ENCODE results near the gene CDK5.
"Not testable (repeated sequence)": the region's sequence is repeated elsewhere in the genome, so short reads cannot be mapped to it uniquely, and the experiment has no call there.

CDK5 gene

GRCh38 chr7:151033864-151034249 is 23.8 kb downstream of the CDK5 start:
- H3K9ac ChIP-seq (ENCODE audit: low read depth in 1 of 2, low read length in 2 of 2): no peak overlapping the region
- no peaks in the 10 kb centered on the region for H3K9me3 ChIP-seq (ENCODE audit: control insufficient read depth in 1 of 2, low read length in 2 of 2)
- peaks cover 17 to 44% of the 10 kb centered on the region in 2 donors for H3K36me3 ChIP-seq (ENCODE audit: control insufficient read depth in 1 of 2, insufficient read depth in 2 of 2, low read length in 2 of 2)
- H3K27me3 ChIP-seq (ENCODE audit: control insufficient read depth in 1 of 2, insufficient read depth in 2 of 2, low read length in 2 of 2): no peaks in the 10 kb centered on the region
- H3K27ac ChIP-seq (ENCODE audit: low read depth, low read length): no peak overlapping the region
- H3K4me1 ChIP-seq (ENCODE audit: control insufficient read depth in 1 of 2, insufficient read depth in 2 of 2, low read length in 2 of 2): peaks cover 1 to 8% of the 10 kb centered on the region in 2 donors
- H3K4me3 ChIP-seq (ENCODE audit: low read depth in 1 of 2, low read length in 2 of 2): no peak overlapping the region

- H3K9me3 ChIP-seq (ENCODE audit: control insufficient read depth in 1 of 2, low read length in 2 of 2): no peaks in the 10 kb centered on the region
- H3K4me3 ChIP-seq (ENCODE audit: low read depth in 1 of 2, low read length in 2 of 2): no peak overlapping the region
- no peak overlapping the region for H3K27ac ChIP-seq (ENCODE audit: low read depth, low read length)
- H3K36me3 ChIP-seq (ENCODE audit: control insufficient read depth in 1 of 2, insufficient read depth in 2 of 2, low read length in 2 of 2): peaks cover 17 to 44% of the 10 kb centered on the region in 2 donors
- no peaks in the 10 kb centered on the region for H3K27me3 ChIP-seq (ENCODE audit: control insufficient read depth in 1 of 2, insufficient read depth in 2 of 2, low read length in 2 of 2)
- no peak overlapping the region for H3K9ac ChIP-seq (ENCODE audit: low read depth in 1 of 2, low read length in 2 of 2)
- peaks cover 0 to 6% of the 10 kb centered on the region in 2 donors for H3K4me1 ChIP-seq (ENCODE audit: control insufficient read depth in 1 of 2, insufficient read depth in 2 of 2, low read length in 2 of 2)
These were observed 24.5 kb downstream of the CDK5 start for GRCh38 chr7:151032936-151033863.

- H3K27ac ChIP-seq (ENCODE audit: low read depth, low read length): no peak overlapping the region
These were observed 26.7 kb downstream of the CDK5 start for GRCh38 chr7:151031011-151031410.

GRCh38 chr7:151028948-151029501 is 28.7 kb downstream of the CDK5 start:
- Histone ChIP-seq H3K4me1 (ENCODE audit: control insufficient read depth in 1 of 2, insufficient read depth in 2 of 2, low read length in 2 of 2) (peaks cover 6 to 22% of the 10 kb centered on the region in 2 donors), H3K9ac (ENCODE audit: low read depth in 1 of 2, low read length in 2 of 2) (peak overlapping the region; percentile 57 to 61), H3K27ac (ENCODE audit: low read depth, low read length) (peak overlapping the region; percentile 76)

More at GRCh38 chr7:151031011-151031410, 26.7 kb downstream of the CDK5 start:
- peaks cover 10 to 31% of the 10 kb centered on the region in 2 donors for H3K36me3 ChIP-seq (ENCODE audit: control insufficient read depth in 1 of 2, insufficient read depth in 2 of 2, low read length in 2 of 2)
- no peaks in the 10 kb centered on the region for H3K27me3 ChIP-seq (ENCODE audit: control insufficient read depth in 1 of 2, insufficient read depth in 2 of 2, low read length in 2 of 2)
- no peak overlapping the region for H3K4me3 ChIP-seq (ENCODE audit: low read depth in 1 of 2, low read length in 2 of 2)
- peaks cover 6 to 22% of the 10 kb centered on the region in 2 donors for H3K4me1 ChIP-seq (ENCODE audit: control insufficient read depth in 1 of 2, insufficient read depth in 2 of 2, low read length in 2 of 2)
- no peak overlapping the region for H3K9ac ChIP-seq (ENCODE audit: low read depth in 1 of 2, low read length in 2 of 2)
- no peaks in the 10 kb centered on the region for H3K9me3 ChIP-seq (ENCODE audit: control insufficient read depth in 1 of 2, low read length in 2 of 2)

GRCh38 chr7:151028131-151028947 is 29.4 kb downstream of the CDK5 start, which contains the start of gene ABCB8:
TSS of gene ABCB8 (plus strand) at chr7:151028450. CDS start at chr7:151028516, 66 bp downstream.
- Histone ChIP-seq H3K4me3 (ENCODE audit: low read depth in 1 of 2, low read length in 2 of 2) (peak within 1 kb of the TSS; percentile 75 to 82), H3K9ac (ENCODE audit: low read depth in 1 of 2, low read length in 2 of 2) (peak within 1 kb of the TSS; percentile 57 to 61), H3K27ac (ENCODE audit: low read depth, low read length) (peak within 1 kb of the TSS; percentile 76)

More at GRCh38 chr7:151028948-151029501, 28.7 kb downstream of the CDK5 start:
- H3K9me3 ChIP-seq (ENCODE audit: control insufficient read depth in 1 of 2, low read length in 2 of 2): no peaks in the 10 kb centered on the region
- H3K4me3 ChIP-seq (ENCODE audit: low read depth in 1 of 2, low read length in 2 of 2): peak overlapping the region; percentile 75 to 82
- H3K36me3 ChIP-seq (ENCODE audit: control insufficient read depth in 1 of 2, insufficient read depth in 2 of 2, low read length in 2 of 2): peaks cover 0 to 14% of the 10 kb centered on the region in 2 donors
- no peaks in the 10 kb centered on the region for H3K27me3 ChIP-seq (ENCODE audit: control insufficient read depth in 1 of 2, insufficient read depth in 2 of 2, low read length in 2 of 2)

GRCh38 chr7:151027728-151028130 is 30.0 kb downstream of the CDK5 start:
- H3K27me3 ChIP-seq (ENCODE audit: control insufficient read depth in 1 of 2, insufficient read depth in 2 of 2, low read length in 2 of 2); H3K36me3 ChIP-seq (ENCODE audit: control insufficient read depth in 1 of 2, insufficient read depth in 2 of 2, low read length in 2 of 2); H3K9me3 ChIP-seq (ENCODE audit: control insufficient read depth in 1 of 2, low read length in 2 of 2): not testable (repeated sequence)
- peak overlapping the region; percentile 57 to 61 for H3K9ac ChIP-seq (ENCODE audit: low read depth in 1 of 2, low read length in 2 of 2)
- H3K4me3 ChIP-seq (ENCODE audit: low read depth in 1 of 2, low read length in 2 of 2): peak overlapping the region; percentile 75 to 82
- peaks cover 6 to 22% of the 10 kb centered on the region in 2 donors for H3K4me1 ChIP-seq (ENCODE audit: control insufficient read depth in 1 of 2, insufficient read depth in 2 of 2, low read length in 2 of 2)
- peak overlapping the region; percentile 36 for H3K27ac ChIP-seq (ENCODE audit: low read depth, low read length)

More at GRCh38 chr7:151028131-151028947, 29.4 kb downstream of the CDK5 start, which contains the start of gene ABCB8:
- no peaks in the 10 kb centered on the region for H3K27me3 ChIP-seq (ENCODE audit: control insufficient read depth in 1 of 2, insufficient read depth in 2 of 2, low read length in 2 of 2)
- H3K36me3 ChIP-seq (ENCODE audit: control insufficient read depth in 1 of 2, insufficient read depth in 2 of 2, low read length in 2 of 2): peaks cover 0 to 11% of the 10 kb centered on the region in 2 donors
- H3K9me3 ChIP-seq (ENCODE audit: control insufficient read depth in 1 of 2, low read length in 2 of 2): no peaks in the 10 kb centered on the region
- peaks cover 6 to 22% of the 10 kb centered on the region in 2 donors for H3K4me1 ChIP-seq (ENCODE audit: control insufficient read depth in 1 of 2, insufficient read depth in 2 of 2, low read length in 2 of 2)

- H3K9me3 ChIP-seq (ENCODE audit: control insufficient read depth in 1 of 2, low read length in 2 of 2); H3K27me3 ChIP-seq (ENCODE audit: control insufficient read depth in 1 of 2, insufficient read depth in 2 of 2, low read length in 2 of 2); H3K36me3 ChIP-seq (ENCODE audit: control insufficient read depth in 1 of 2, insufficient read depth in 2 of 2, low read length in 2 of 2); H3K27ac ChIP-seq (ENCODE audit: low read depth, low read length): not testable (repeated sequence)
- Histone ChIP-seq H3K4me3 (ENCODE audit: low read depth in 1 of 2, low read length in 2 of 2) (peak overlapping the region in 1 of 2 donors; percentile 75), H3K4me1 (ENCODE audit: control insufficient read depth in 1 of 2, insufficient read depth in 2 of 2, low read length in 2 of 2) (peaks cover 6 to 22% of the 10 kb centered on the region in 2 donors), H3K9ac (ENCODE audit: low read depth in 1 of 2, low read length in 2 of 2) (peak overlapping the region in 1 of 2 donors; percentile 57)
These were observed 30.6 kb downstream of the CDK5 start for GRCh38 chr7:151026771-151027727.

- H3K9me3 ChIP-seq (ENCODE audit: control insufficient read depth in 1 of 2, low read length in 2 of 2): no peaks in the 10 kb centered on the region
- no peak overlapping the region for H3K4me3 ChIP-seq (ENCODE audit: low read depth in 1 of 2, low read length in 2 of 2)
These were observed 31.6 kb downstream of the CDK5 start for GRCh38 chr7:151025924-151026671.

More at GRCh38 chr7:151025924-151026671, 31.6 kb downstream of the CDK5 start:
- H3K4me1 ChIP-seq (ENCODE audit: control insufficient read depth in 1 of 2, insufficient read depth in 2 of 2, low read length in 2 of 2): peaks cover 6 to 22% of the 10 kb centered on the region in 2 donors
- no peaks in the 10 kb centered on the region for H3K27me3 ChIP-seq (ENCODE audit: control insufficient read depth in 1 of 2, insufficient read depth in 2 of 2, low read length in 2 of 2)
- no peaks in the 10 kb centered on the region for H3K36me3 ChIP-seq (ENCODE audit: control insufficient read depth in 1 of 2, insufficient read depth in 2 of 2, low read length in 2 of 2)
- no peak overlapping the region for H3K27ac ChIP-seq (ENCODE audit: low read depth, low read length)
- H3K9ac ChIP-seq (ENCODE audit: low read depth in 1 of 2, low read length in 2 of 2): no peak overlapping the region
